Sigmoid colon (tissue), 7 donors: ENCODE data around the gene CARMIL1. TPM values are rescaled to one million over a fixed set of nuclear protein-coding genes. Genes with fewer than 3 reads are reported as not detected.

ENCODE experiments used
- DNase-seq: peaks from one replicate; pipeline ENCODE4 v3.0.0-alpha.2; 2019
- H3K27ac ChIP-seq, 4 donors: fragments of 200-600 bp; sonication (generic); one replicate each; pipeline ENCODE4 v1.5.1; 2016 to 2019; ENCODE audit warnings: mild to moderate bottlenecking in 1 of 4
- H3K27me3 ChIP-seq, 3 donors: fragments of 200-600 bp; sonication (generic); one replicate each; pipeline ENCODE4 v1.5.1; 2019; ENCODE audit warnings: mild to moderate bottlenecking in 1 of 3
- H3K36me3 ChIP-seq, 4 donors: fragments of 200-600 bp; sonication (generic); one replicate each; pipeline ENCODE4 v1.5.1; 2016 to 2019
- H3K4me1 ChIP-seq, 4 donors: fragments of 200-600 bp; sonication (generic); one replicate each; pipeline ENCODE4 v1.5.1; 2017 to 2019
- H3K4me3 ChIP-seq, 4 donors: fragments of 200-600 bp; sonication (generic); one replicate each; pipeline ENCODE4 v1.5.1; 2017 to 2019; ENCODE audit warnings: mild to moderate bottlenecking in 2 of 4, moderate library complexity in 1 of 4
- H3K9me3 ChIP-seq, 4 donors: fragments of 200-600 bp in 3 of 4; sonication (generic) in 3 of 4; one replicate each; pipeline versions ENCODE4 v1.5.1 to v1.6.1; 2013 to 2019
- EP300 ChIP-seq, 4 donors: sonication (generic); formaldehyde crosslinking; IDR thresholded peaks; one replicate each; pipeline ENCODE4 v1.6.1; 2017; ENCODE audit warnings: antibody characterized with exemption in 4 of 4
- POLR2A ChIP-seq, 2 donors: fragments of 450-650 bp; IDR thresholded peaks; one replicate each; pipeline ENCODE4 v1.6.1; 2016; ENCODE audit warnings: antibody characterized with exemption in 2 of 2, mild to moderate bottlenecking in 2 of 2, moderate library complexity in 2 of 2
- POLR2AphosphoS5 ChIP-seq, 4 donors: sonication (generic); formaldehyde crosslinking; IDR thresholded peaks; one replicate each; pipeline ENCODE4 v1.6.1; 2017; ENCODE audit warnings: antibody characterized with exemption in 4 of 4
- WGBS, 2 donors: extraction: QIAGEN DNeasy Blood & Tissue Kit; methylation state at CpG; one replicate each; pipeline ENCODE4 v1.1.7; 2013; 5-methylcytosine and 5-hydroxymethylcytosine counted together
- intact Hi-C: fragments of 100-400 bp; cut with DNase I; formaldehyde crosslinking; loops from one replicate; pipeline ENCODE4 v1.15.1; 2023
- polyA plus RNA-seq, 3 donors: library from polyadenylated mRNA; stranded (reverse); fragments of 200-250 nt; gene quantifications; one replicate each; pipeline ENCODE4 v1.2.3, GENCODE V29; 2013
- total RNA-seq, 4 donors: library from RNA; depleted of rRNA; stranded (reverse); fragments of >200 nt; gene quantifications; one replicate each; pipeline ENCODE4 v1.1.0, GENCODE V29; 2016
- TF ChIP-seq, protein P1 (sequence below), 4 experiments: fragments of 450-650 bp in 3 of 4; fragments of 200-600 bp in 1 of 4; IDR thresholded peaks; one replicate each; pipeline ENCODE4 v1.5.1; 2016 to 2019; ENCODE audit warnings: antibody characterized with exemption in 4 of 4, mild to moderate bottlenecking in 3 of 4, moderate library complexity in 2 of 4
- donor health status: healthy with polysubstance abuse.
- donor health status: Bipolar disorder and iron deficiency.
- donor health status: healthy.

Gene CARMIL1
- total and polyA plus RNA-seq, 7 donors: 3.4 to 24.0 (median 8.2) TPM

DNA sequence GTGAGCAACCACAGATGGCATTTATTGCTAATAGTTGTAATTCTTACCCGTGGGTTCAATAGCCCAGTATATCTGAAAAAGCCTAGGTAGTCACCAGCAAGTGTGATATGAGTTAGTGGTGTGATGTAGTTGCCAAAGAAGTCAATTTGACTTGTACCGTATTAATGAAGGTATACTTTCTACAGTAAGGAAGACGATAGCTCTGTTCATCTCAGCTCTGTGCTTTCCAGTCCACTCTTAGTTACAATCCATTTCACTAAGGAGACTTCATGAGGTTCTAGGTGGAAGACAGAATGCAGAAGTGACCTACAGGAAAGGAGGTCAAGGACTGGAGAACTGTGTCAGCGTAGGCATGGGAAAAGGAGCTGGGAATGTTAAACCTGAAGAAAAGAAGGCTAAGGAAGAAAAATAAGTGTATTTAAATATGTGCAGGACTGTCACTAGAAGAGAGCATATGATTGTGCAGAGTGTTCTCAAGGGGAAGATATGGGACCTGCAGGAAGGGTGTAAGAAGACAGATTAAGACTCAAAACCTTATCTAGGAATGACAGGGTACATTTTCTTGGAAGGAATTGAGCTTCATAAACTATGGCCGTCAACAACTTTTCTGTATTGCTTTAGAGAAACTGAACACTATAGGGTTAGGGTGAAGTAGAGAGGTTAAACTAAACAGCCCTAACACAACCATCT is 255.9 kb downstream of the CARMIL1 start:
- TF ChIP-seq EP300 (IDR thresholded peaks at IDR 0.05): no peak
- H3K4me1 ChIP-seq: no peaks in the 10 kb centered on the region
- 95 to 96% methylated on average over 5 of the region's 5 CpGs for WGBS, 2 donors
- intact Hi-C loops: no loop called here
- no peaks in the 10 kb centered on the region for H3K36me3 ChIP-seq
- no peaks in the 10 kb centered on the region for H3K27me3 ChIP-seq
- H3K9me3 ChIP-seq: no peaks in the 10 kb centered on the region
- no peak overlapping the region for H3K27ac ChIP-seq
- no peak for DNase-seq
- H3K4me3 ChIP-seq: no peak overlapping the region

DNA sequence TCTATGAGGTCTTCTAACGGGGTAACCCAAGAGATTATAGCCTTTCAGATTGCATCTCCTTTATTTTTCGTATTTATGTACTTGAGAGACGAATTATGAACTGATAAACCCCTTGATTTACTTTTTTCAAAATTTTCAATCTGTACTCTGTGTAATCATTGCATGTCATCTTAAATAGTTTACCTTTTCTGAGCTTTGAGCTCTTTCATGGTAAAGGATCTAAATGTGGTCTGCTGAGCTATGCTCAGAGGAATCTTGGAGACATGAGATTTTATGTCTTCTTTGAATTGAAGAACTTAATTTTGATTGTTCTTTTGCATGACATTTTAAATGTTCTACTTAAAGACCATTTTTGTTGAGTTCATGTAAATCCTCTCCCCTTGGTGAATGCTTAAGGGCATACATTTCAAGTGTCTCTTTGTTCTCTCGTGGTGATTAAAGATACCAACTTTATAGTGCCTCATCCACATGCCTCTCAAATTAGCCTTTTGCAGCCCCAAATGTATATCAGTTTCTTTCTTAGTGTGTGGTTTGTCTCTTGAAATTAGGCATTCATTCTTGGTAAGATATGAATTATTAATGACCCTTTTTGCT is 256.6 kb downstream of the CARMIL1 start:
- Histone ChIP-seq H3K36me3 (no peaks in the 10 kb centered on the region), H3K27ac (no peak overlapping the region), H3K27me3 (no peaks in the 10 kb centered on the region), H3K9me3 (no peaks in the 10 kb centered on the region), H3K4me3 (no peak overlapping the region), H3K4me1 (no peaks in the 10 kb centered on the region)
- WGBS, 2 donors: 81 to 92% methylated on average over 4 of the region's 4 CpGs
- intact Hi-C loops: no loop called here
- no peak for DNase-seq
- TF ChIP-seq POLR2AphosphoS5 (IDR thresholded peaks at IDR 0.05): no peak
- TF ChIP-seq POLR2A (IDR thresholded peaks at IDR 0.05): no peak

DNA sequence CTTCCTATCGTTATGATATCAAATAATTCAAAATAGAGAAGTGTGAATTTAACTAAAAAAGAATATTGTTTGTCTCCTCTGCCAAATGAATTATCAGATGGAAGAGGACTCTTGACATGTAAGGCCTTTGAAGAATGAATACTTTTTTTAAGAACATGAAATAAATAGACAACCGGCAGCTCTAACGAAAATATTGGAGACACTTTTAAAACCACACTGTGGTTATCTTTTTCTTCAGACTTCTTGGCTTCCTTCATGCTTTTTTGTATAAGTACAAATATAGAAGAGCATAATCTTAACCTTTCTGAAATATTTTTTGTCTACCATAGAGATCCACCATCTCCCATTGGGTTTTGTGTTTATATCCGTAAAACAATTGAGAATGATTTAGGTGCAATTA is 257.6 kb downstream of the CARMIL1 start:
- Histone ChIP-seq H3K9me3 (no peaks in the 10 kb centered on the region), H3K4me1 (no peaks in the 10 kb centered on the region), H3K36me3 (no peaks in the 10 kb centered on the region), H3K4me3 (no peak overlapping the region), H3K27ac (no peak overlapping the region), H3K27me3 (no peaks in the 10 kb centered on the region)
- DNase-seq: no peak
- WGBS, 2 donors: 67 to 94% methylated on average over 4 of the region's 4 CpGs
- no peak for TF ChIP-seq EP300 (IDR thresholded peaks at IDR 0.05)
- no peak for TF ChIP-seq POLR2A (IDR thresholded peaks at IDR 0.05)
- TF ChIP-seq POLR2AphosphoS5 (IDR thresholded peaks at IDR 0.05): no peak
- TF ChIP-seq, protein P1, sequence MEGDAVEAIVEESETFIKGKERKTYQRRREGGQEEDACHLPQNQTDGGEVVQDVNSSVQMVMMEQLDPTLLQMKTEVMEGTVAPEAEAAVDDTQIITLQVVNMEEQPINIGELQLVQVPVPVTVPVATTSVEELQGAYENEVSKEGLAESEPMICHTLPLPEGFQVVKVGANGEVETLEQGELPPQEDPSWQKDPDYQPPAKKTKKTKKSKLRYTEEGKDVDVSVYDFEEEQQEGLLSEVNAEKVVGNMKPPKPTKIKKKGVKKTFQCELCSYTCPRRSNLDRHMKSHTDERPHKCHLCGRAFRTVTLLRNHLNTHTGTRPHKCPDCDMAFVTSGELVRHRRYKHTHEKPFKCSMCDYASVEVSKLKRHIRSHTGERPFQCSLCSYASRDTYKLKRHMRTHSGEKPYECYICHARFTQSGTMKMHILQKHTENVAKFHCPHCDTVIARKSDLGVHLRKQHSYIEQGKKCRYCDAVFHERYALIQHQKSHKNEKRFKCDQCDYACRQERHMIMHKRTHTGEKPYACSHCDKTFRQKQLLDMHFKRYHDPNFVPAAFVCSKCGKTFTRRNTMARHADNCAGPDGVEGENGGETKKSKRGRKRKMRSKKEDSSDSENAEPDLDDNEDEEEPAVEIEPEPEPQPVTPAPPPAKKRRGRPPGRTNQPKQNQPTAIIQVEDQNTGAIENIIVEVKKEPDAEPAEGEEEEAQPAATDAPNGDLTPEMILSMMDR (IDR thresholded peaks at IDR 0.05): no peak
- intact Hi-C loops: no loop called here

DNA sequence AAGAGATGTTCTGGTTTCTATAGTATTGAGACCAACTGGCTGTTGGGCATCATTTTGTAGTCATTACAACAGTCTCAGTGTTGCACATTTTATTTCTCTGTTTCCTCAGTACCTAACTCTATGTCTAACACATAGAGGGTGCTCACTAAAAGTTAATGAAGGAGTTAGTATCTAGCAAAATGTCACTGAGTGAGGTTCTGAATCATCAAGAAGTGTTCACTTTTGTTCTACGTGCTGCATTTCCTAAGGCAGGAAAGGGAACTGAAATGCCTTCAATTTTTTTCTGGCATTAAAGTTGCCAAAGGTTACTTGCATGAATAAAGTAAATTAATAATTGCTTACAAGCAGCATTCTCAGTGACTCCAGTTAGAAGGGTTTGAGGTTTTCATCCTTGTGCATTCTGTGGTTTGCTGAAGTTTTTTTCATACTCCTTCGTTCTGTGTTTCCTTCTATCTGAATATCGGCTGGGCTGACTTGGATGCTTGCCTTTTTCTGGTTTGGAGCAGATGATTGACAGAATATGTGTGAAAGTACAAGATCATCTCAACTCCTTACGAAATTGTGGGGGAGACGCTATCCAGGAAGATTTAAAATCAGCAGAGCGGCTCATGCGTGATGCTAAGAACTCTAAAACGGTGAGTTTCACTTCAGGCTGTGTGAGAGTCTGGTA is 258.3 kb downstream of the CARMIL1 start:
- no peaks in the 10 kb centered on the region for H3K36me3 ChIP-seq
- no peaks in the 10 kb centered on the region for H3K4me1 ChIP-seq
- no peaks in the 10 kb centered on the region for H3K27me3 ChIP-seq
- no peak overlapping the region for H3K27ac ChIP-seq
- TF ChIP-seq, protein P1 (IDR thresholded peaks at IDR 0.05): no peak
- TF ChIP-seq EP300 (IDR thresholded peaks at IDR 0.05) (no peak), POLR2AphosphoS5 (IDR thresholded peaks at IDR 0.05) (no peak), POLR2A (IDR thresholded peaks at IDR 0.05) (no peak)
- H3K4me3 ChIP-seq: no peak overlapping the region
- intact Hi-C loops: no loop called here
- no peak for DNase-seq
- no peaks in the 10 kb centered on the region for H3K9me3 ChIP-seq
- WGBS, 2 donors: 79 to 91% methylated on average over 8 of the region's 8 CpGs

DNA sequence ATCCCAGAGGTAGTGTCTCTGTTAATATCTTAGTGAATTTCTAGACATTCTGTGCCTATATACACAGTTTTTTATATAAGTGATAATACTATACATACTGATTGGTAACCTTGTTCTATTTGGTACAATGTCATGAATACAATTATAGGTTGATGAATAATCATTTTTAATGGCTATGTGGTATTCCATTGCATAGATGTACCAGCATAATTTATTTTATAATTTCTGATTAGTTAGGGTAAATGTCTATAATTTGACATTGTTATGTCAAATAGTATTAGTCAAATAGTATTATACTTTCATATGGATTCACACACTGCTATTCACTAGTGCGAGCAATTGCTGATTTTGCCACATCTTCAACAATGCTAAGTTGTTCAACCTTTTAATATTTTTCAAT is 262.1 kb downstream of the CARMIL1 start:
- no peak for DNase-seq
- 95 to 98% methylated on average over 1 of the region's 1 CpG for WGBS, 2 donors
- Histone ChIP-seq H3K9me3 (no peaks in the 10 kb centered on the region), H3K4me1 (no peaks in the 10 kb centered on the region), H3K36me3 (no peaks in the 10 kb centered on the region), H3K27me3 (no peaks in the 10 kb centered on the region), H3K27ac (no peak overlapping the region), H3K4me3 (no peak overlapping the region)
- intact Hi-C loops: no loop called here
- TF ChIP-seq EP300 (IDR thresholded peaks at IDR 0.05) (no peak), POLR2A (IDR thresholded peaks at IDR 0.05) (no peak), POLR2AphosphoS5 (IDR thresholded peaks at IDR 0.05) (no peak)
- TF ChIP-seq, protein P1 (IDR thresholded peaks at IDR 0.05): no peak
